K562 (cell line): ENCODE results near the gene NLRX1. TPM values are rescaled to one million over a fixed set of nuclear protein-coding genes. Genes with fewer than 3 reads are reported as not detected.

Source experiments
- ADNP ChIP-seq: fragments of 200-800 bp; sonication (Bioruptor generic); IDR thresholded peaks from 2 replicates; pipeline ENCODE4 v1.6.1; 2016; ENCODE audit warnings: missing genetic modification characterization, missing compliant biosample characterization
- ATF2 ChIP-seq: sonication (generic); formaldehyde crosslinking; IDR thresholded peaks from 2 replicates; pipeline ENCODE4 v1.8.1; 2022; ENCODE audit warnings: missing genetic modification reagents
- BCOR ChIP-seq: fragments of 450-650 bp; IDR thresholded peaks from 2 replicates; pipeline ENCODE4 v1.6.1; 2016
- BRD9 ChIP-seq: fragments of 450-650 bp; IDR thresholded peaks from 2 replicates; pipeline ENCODE4 v1.6.1; 2018; ENCODE audit warnings: low read depth; ENCODE audit not compliant: partially characterized antibody
- CBX1 ChIP-seq: sonication (generic); IDR thresholded peaks from 2 replicates; pipeline ENCODE4 v1.6.1; 2016; ENCODE audit warnings: antibody characterized with exemption, low read depth, mild to moderate bottlenecking
- CBX3 ChIP-seq, 2 experiments: IDR thresholded peaks; 1 replicate in 1 of 2; 2 replicates in 1 of 2; pipeline ENCODE4 v1.6.1; 2012; ENCODE audit warnings: inconsistent platforms in 2 of 2, low read length in 2 of 2, borderline replicate concordance in 1 of 2, control low read depth in 1 of 2
- CLOCK ChIP-seq: fragments of 250-450 bp; sonication (Bioruptor Pico); IDR thresholded peaks from 2 replicates; pipeline ENCODE4 v1.4.0; 2020; ENCODE audit warnings: mild to moderate bottlenecking, moderate library complexity, borderline replicate concordance
- ERF ChIP-seq: fragments of 450-650 bp; formaldehyde crosslinking; IDR thresholded peaks from 2 replicates; pipeline ENCODE4 v1.4.0; 2020; ENCODE audit warnings: mild to moderate bottlenecking, mixed read lengths
- ETS1 ChIP-seq: conservative IDR thresholded peaks from 2 replicates; pipeline ENCODE4 v1.6.1; 2011; ENCODE audit warnings: low read depth, mild to moderate bottlenecking, low read length; ENCODE audit not compliant: control insufficient read depth
- LCOR ChIP-seq: sonication (generic); formaldehyde crosslinking; IDR thresholded peaks from 2 replicates; pipeline ENCODE4 v1.8.0; 2022; ENCODE audit warnings: mild to moderate bottlenecking, missing genetic modification reagents
- MXI1 ChIP-seq: IDR thresholded peaks from 2 replicates; pipeline ENCODE4 v1.6.1; 2011; ENCODE audit warnings: low read depth, mild to moderate bottlenecking, improper control_type of control experiment, low read length
- NFIC ChIP-seq: fragments of 450-650 bp; IDR thresholded peaks from 2 replicates; pipeline ENCODE4 v1.6.1; 2017; ENCODE audit warnings: mild to moderate bottlenecking, inconsistent platforms
- PCBP1 ChIP-seq: fragments of 200-400 bp; formaldehyde crosslinking; IDR thresholded peaks from 2 replicates; pipeline ENCODE4 v1.6.1; 2018; ENCODE audit warnings: mild to moderate bottlenecking, low read depth, low read length; ENCODE audit not compliant: poor library complexity, severe bottlenecking
- PPARD ChIP-seq: fragments of 250-450 bp; sonication (Bioruptor Pico); IDR thresholded peaks from 2 replicates; pipeline ENCODE4 v1.8.0; 2022; ENCODE audit warnings: inconsistent platforms, mild to moderate bottlenecking, moderate library complexity
- PTBP1 ChIP-seq: fragments of 200-400 bp; formaldehyde crosslinking; IDR thresholded peaks from 2 replicates; pipeline ENCODE4 v1.6.1; 2017; ENCODE audit warnings: low read depth, low read length
- SIRT6 ChIP-seq: IDR thresholded peaks from one replicate; pipeline ENCODE4 v1.6.1; 2012; ENCODE audit warnings: low read depth, mild to moderate bottlenecking, control low read depth, inconsistent platforms, low read length, moderate library complexity
- SMARCE1 ChIP-seq: fragments of 450-650 bp; IDR thresholded peaks from 2 replicates; pipeline ENCODE4 v1.7.1; 2016; ENCODE audit warnings: mild to moderate bottlenecking
- SRSF9 ChIP-seq: fragments of 200-400 bp; formaldehyde crosslinking; IDR thresholded peaks from 2 replicates; pipeline ENCODE4 v1.6.1; 2017; ENCODE audit warnings: low read depth, low read length, borderline replicate concordance
- ZNF280B ChIP-seq: fragments of 250-450 bp; sonication (Bioruptor Pico); IDR thresholded peaks from 2 replicates; pipeline ENCODE4 v1.5.1; 2021; ENCODE audit warnings: mild to moderate bottlenecking
- polyA plus RNA-seq, 8 experiments: library from polyadenylated mRNA; depleted of rRNA in 4 of 8; stranded (reverse) in 5 of 8; unstranded in 3 of 8; fragments of >200 nt; fragmentation: Nextera tagmentation in 2 of 8; fragmentation: Illumina TruSeq in 1 of 8; extraction: Ambion mirVana in 2 of 8; extraction: Trizol in 1 of 8; gene quantifications; 2 replicates each; pipeline versions ENCODE4 v1.2.1 to v1.2.3, GENCODE V29; 2011 to 2014; ENCODE audit warnings: inconsistent platforms in 1 of 8, missing spikeins in 1 of 8
- total RNA-seq, 7 experiments: library from RNA; depleted of rRNA in 6 of 7; stranded (reverse); fragments of >200 nt in 6 of 7; fragmentation: Illumina TruSeq in 2 of 7; extraction: Trizol in 2 of 7; gene quantifications; 2 replicates each; pipeline versions ENCODE4 v1.2.1 to v1.2.3, GENCODE V29; 2011 to 2021; ENCODE audit warnings: low replicate concordance in 1 of 7

NLRX1 gene
- total and polyA plus RNA-seq, 9 of the 15 experiments (the other 6 are each of a cell fraction or from before 2014, with no cell fraction given), result 0.04 to 2.3 (median 0.69) TPM

- TF ChIP-seq CBX3 (IDR thresholded peaks at IDR 0.05; ENCODE audit: borderline replicate concordance in 1 of 2, low read length in 2 of 2) (0 out of 3 replicates have a peak, but pooled peaks of 1 of the 2 experiments have one; percentile 47), ATF2 (no peak), NFIC (0 out of 2 replicates have a peak, but pooled peaks have one; percentile 12), CBX1 (peak; percentile 56; the same call in 1 of the 2 replicates), BRD9 (peak; percentile 72), MXI1 (no peak), ZNF280B (CRISPR knock-in tag) (no peak), ETS1 (no peak), PTBP1 (0 out of 2 replicates have a peak, but pooled peaks have one; percentile 55), BCOR (peak; percentile 98), ADNP (peak; percentile 81), SRSF9 (no peak), SMARCE1 (no peak), PCBP1 (no peak), ERF (no peak), LCOR (no peak), SIRT6 (no peak), PPARD (no peak), CLOCK (CRISPR knock-in tag) (no peak)
Observed at GRCh38 chr11:119153049-119153818, 15.3 kb upstream of the NLRX1 start (continued).
